ENCODE results near the gene FAM111A.

Gene FAM111A

DNA sequence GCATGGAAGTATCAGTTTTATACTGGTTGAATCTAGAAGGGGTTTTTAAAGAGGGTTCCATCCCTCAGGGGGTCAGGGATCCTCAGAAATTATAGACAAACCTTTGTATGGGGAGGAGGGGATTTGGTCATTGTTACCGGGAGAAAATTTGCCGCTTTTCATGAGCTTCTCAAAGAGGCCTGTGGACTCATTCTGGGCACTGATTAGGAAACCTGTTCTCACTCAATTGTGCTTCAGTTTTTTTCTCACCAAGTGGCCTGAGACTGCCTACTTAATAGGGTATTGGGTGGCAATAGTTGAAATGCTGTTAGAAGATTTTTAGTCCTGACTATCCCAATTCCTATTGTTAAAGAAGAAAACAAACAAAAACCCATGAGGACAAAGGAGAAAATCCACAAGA is 56.1 kb downstream of the FAM111A start:
- TF ChIP-seq, protein P1, sequence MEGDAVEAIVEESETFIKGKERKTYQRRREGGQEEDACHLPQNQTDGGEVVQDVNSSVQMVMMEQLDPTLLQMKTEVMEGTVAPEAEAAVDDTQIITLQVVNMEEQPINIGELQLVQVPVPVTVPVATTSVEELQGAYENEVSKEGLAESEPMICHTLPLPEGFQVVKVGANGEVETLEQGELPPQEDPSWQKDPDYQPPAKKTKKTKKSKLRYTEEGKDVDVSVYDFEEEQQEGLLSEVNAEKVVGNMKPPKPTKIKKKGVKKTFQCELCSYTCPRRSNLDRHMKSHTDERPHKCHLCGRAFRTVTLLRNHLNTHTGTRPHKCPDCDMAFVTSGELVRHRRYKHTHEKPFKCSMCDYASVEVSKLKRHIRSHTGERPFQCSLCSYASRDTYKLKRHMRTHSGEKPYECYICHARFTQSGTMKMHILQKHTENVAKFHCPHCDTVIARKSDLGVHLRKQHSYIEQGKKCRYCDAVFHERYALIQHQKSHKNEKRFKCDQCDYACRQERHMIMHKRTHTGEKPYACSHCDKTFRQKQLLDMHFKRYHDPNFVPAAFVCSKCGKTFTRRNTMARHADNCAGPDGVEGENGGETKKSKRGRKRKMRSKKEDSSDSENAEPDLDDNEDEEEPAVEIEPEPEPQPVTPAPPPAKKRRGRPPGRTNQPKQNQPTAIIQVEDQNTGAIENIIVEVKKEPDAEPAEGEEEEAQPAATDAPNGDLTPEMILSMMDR (IDR thresholded peaks at IDR 0.05; ENCODE audit: low read depth, low read length), result no peak
- no peak for DNase-seq (ENCODE audit: extremely low read depth, low read depth)

DNA sequence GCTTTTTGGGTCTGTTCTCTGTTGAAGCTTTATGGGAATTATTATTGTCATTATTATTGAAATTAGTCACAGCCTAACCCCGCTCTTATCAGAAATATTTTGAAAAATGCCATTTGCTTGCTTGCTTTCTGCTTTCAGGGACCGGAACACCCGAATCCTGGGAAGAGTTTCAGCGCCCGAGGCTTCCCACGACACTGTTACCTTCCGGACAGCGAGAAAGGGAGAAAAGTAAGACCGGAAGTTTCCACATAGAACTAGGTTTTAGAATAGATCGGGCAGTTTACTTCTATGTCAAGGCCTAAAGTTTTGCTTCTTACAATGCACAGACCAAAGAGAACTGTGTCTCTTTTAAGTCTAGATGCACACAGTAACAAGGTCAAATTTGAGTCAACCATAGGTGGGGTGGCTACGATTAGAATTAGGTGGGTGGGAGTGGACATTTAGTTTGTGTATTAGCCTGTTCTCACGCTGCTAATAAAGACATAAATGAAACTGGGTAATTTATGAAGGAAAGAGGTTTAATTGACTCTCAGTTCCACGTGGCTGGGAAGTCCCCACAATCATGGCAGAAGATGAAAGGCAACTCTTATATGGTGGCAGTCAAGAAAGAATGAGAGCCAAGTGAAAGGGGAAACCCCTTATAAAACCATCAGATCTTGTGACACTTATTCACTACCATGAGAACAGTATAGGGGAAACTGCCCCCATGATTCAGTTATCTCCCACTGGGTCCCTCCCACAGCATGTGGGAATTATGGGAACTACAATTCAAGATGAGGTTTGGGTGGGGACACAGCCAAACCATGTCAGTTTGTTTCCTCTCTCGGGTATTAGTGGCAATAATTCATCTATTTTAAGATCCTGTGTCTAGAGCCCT is 57.1 kb downstream of the FAM111A start:
- TF ChIP-seq, protein P1 (IDR thresholded peaks at IDR 0.05; ENCODE audit: low read depth, low read length), result no peak
- DNase-seq (ENCODE audit: extremely low read depth, low read depth), result no peak

DNA sequence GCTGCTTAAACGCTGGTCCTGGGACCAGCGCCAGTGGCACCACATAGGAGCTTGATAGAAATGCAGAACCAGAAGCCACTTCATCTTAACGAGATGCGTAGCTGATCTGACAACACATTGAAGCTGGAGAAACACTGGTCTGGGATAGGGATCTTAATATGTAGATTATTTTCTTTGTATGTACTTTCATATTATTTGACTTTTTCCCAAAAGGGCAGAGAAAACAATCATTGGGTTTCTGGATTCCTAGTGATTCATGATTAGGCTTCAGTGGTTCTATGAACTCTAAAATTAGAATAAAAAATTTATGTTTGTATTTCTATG is 57.7 kb downstream of the FAM111A start:
- TF ChIP-seq, protein P1 (IDR thresholded peaks at IDR 0.05; ENCODE audit: low read depth, low read length), result no peak
- no peak for DNase-seq (ENCODE audit: extremely low read depth, low read depth)

DNA sequence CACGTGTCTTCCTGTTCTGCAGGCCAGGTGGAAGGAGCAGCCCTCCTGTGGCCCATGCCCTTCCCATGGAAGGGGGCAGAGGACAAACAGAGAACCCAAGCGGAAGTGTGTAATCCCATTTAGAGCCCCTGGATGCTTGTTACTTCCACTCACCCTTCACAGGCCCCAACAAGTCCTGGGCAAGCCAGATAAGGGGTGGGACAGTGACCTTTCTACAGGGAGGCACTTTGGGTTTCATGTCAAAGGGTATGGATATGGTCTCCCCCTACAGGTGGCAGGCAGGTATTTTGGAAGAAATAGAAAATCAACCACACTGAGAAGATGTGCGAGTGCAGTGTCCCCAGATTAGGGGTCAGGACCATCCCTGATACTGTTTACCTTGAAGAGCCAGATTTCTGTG is 58.7 kb downstream of the FAM111A start:
- no peak for DNase-seq (ENCODE audit: extremely low read depth, low read depth)
- TF ChIP-seq, protein P1 (IDR thresholded peaks at IDR 0.05; ENCODE audit: low read depth, low read length), result no peak; the same call in 1 of the 2 replicates

Data from AG09319 (cell line).